Measurements from ENCODE around the gene MBD4.
"Not testable (repeated sequence)": the region's sequence is repeated elsewhere in the genome, so short reads cannot be mapped to it uniquely, and the experiment has no call there.

Gene MBD4

GRCh38 chr3:129403450-129403849, 36.3 kb downstream of the MBD4 start:
- no peak for DNase-seq

DNA sequence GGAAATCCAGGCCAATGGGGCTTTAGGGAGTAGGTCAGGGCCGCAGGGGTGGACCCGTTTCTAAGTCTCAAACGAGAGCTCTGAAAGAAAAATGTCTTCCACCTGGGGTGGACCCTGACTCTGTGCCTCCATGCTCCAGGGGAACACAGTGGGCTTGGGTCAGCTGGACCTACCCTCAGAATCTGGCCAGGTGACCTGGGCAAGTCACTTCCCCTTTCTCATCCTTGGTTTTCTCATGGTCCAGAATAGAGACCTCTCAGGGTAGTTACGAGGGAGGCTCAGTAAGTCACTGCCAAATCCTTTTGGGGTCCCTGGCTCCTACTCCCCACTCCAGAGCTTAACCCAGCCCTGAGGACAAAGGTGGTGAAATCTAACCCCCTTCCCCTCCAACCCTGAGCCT, 37.1 kb downstream of the MBD4 start:
- no peak for DNase-seq

GRCh38 chr3:129402210-129402609, 37.5 kb downstream of the MBD4 start:
- no peak for DNase-seq

DNA sequence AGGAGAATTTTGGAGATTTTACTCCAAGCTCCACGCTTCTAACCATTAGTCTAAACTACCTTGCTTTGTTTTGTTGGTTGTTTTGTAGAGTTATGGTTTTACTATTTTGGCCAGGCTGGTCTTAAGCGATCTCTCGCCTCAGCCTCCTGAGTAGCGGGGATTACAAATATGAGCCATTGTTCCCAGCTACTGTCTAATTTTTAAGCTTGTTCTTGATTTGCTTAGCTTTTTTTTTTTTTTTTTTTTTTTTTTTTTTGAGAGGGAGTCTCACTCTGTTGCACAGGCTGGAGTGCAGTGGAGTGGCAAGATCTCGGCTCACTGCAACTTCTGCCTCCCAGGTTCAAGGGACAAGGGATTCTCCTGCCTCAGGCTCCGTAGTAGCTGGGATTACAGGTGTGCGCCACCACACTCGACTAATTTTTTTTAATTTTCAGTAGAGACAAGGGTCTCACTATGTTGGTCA, 39.8 kb downstream of the MBD4 start:
- no peak for DNase-seq

DNA sequence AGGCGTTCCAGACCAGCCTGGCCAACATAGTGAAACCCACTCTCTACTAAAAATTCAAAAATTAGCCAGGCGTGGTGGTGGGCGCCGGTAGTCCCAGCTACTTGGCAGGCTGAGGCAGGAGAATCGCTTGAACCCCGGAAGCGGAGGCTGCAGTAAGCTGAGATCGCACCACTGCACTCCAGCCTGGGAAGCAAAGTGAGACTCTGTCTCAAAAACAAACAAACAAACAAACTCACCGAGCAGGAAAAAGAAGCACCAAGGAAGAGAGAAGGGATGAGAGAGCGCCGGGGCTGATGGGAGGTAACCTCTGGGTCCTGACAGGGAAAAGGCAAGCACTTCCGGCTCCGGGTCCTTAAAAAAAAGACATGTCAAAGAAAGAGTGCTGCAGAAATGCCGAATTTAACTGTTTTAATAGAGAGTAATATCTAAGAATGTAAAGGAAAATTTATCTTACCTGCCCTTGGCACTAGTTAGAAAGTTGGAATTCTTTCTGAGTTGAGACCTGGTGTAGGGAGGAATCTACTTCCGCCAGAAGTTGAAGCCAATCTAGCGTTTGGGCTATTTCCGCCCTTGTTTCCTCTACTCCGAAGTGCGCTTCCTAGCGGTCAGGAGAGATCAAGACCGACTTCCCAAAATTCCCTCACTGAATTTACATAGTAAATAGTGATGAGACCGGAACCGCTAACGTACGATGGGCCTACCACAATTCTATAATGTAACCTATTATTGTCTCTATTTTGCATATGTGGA, 40.4 kb downstream of the MBD4 start:
- DNase-seq = peak; percentile 98

DNA sequence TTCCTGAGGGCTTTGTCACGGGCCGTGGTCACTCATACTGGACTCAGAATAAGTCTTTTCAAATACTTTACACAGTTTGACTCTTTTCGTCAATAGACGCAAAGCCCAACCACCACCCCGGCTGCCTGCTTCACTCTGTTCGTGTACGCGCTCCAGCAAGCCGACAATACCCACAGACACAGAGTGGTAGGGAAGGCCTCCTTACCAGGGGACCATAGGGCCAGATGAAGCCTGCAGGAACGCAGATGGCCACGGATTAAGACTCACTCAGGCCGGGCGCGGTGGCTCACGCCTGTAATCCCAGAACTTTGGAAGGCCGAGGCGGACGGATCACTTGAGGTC, 41.0 kb downstream of the MBD4 start:
- DNase-seq = peak; percentile 41

DNA sequence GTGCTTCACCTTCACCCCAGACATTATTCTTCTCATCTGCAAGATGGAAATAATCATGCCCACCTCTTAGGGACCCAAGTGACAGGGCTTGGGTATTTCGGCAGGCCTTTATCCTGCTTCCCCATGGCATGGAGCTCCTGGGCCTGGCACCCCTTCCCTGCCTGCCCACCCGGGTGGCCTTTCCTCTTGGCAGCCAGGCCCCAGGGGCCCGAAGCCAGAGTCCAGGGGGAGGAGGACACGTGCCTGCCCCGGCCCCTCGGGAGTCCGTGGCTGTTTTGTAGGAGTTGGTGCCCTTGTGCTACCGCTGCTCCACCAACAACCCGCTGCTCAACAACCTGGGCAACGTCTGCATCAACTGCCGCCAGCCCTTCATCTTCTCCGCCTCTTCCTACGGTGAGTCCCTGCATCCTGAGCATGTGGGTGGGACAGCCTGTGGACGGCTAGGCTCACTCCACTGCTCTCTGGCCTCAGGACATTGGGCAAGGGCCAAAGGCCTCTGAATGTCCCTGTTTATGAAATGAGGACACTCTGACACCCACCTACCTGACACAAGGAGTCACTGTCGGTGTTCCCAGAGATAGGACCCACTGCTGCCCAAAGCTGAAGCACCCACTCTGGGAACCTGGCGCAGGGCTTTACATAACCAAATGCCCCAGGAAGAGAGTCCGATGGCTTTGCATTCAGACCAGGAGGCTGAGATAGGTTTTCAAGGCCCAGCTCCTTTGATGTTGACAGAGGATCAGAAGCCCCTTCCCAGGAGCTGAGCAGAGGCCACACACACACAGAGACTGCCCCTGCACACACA, 45.8 kb downstream of the MBD4 start:
- DNase-seq = not testable (repeated sequence)

DNA sequence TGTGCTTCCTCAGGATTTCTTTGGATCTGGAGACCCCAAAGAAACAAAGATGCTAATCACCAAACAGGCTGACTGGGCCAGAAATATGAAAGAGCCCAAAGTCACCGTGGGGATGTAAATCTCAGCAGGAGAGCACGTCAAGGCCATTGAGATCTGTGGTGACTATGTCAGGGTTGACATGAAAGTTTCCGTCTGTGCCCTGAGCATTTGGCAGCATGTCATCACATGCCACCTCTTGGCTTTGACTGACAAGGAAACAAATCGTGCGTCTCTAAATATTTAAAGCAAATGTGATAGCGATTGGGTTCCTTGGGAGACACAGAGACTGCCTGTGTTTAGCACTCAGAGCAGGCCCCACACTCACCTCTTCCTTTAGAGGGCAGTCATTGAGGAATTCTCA, 46.5 kb downstream of the MBD4 start:
- DNase-seq = no peak

DNA sequence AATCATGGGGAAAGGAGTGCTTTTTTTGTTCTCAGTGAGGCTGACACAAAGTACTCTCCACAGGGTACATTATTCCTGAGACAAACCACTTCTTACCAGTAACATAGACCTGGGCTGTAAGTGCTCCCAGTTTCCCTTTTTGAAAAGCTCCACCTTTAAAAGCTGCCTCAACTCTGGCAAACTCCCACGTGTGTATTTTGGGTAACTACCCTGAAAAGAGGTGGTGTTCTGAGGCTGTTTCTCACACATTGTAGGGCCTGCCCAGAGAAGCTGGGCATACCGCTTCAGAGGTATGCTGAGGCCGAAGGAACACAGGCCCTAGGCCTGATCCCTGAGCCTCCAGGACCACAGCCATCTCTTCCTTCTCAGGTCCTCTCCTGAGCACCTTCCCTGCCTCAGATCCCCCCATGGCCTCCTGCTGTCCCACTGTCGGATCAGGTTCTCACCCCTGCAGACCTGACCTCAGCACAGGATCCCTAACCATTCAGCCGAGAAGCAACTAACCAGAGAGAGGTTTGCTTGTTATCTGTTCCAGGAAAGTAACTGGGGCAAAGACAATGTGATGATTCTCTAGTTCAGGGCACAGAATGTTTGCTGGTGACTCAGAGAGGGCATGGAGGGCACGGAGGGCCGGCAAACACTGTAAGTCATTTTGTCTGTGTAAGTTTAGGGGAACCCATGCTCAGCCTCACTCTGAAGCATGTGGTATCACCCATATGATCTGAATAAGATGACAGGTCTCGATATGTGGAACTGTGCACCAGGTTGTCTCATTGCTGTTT, 47.5 kb downstream of the MBD4 start:
- DNase-seq = not testable (repeated sequence)

- DNase-seq = not testable (repeated sequence)
Measured at GRCh38 chr3:129391583-129391982, 48.2 kb downstream of the MBD4 start.

DNA sequence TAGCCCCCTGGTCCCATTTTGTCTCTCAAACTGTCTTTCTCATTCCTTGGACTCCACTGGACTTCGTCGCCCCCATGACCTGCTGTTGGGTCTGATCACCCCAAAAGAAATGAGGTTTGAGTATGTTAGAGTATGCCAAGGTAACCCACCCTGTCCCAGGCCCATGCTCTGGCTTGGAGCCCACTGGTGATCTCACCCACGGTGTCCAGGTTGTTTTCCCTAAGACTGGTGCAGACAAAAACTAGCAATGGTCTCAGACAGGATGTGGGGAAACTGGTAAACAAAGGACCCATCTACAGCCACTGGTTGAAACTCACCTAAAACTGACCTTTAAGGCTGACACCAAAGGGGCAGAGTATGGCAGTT, 50.2 kb downstream of the MBD4 start:
- DNase-seq = no peak

DNA sequence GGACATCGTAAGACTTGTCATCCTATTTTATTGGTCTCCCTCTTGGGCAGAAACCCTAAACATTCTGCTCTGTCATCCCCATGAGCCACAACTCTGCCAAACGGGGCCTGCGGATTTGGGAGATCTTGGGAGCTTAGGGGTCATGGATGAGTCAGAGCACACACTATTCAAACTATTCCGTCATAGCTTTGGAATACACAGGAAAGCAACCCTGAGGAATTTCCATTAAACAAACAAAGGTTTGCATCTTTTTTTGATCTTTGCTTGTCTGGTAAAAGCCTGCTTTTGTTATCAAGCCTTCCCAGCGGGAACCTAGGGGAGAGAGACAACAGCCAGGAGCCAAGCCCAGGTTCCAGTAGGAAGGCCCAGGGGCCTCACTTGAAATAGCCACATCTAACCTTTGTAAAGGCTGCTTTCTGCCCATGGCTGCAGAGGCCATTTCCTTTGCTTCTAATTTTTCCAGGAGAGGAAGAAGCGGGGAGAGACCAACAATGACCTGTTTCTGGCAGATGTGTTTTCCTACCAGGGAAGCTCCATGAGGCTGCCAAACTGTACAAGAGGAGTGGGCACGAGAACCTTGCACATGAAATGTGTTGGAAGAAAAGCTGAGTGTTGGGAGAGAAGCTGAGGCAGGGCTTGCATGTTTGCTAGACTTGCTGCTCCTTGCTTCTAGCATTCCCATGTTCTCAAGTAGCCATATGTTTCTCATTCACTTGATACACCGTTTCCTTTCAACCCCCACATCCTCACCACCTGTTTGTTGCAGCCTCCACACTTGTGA, 50.8 kb downstream of the MBD4 start:
- DNase-seq = not testable (repeated sequence)

DNA sequence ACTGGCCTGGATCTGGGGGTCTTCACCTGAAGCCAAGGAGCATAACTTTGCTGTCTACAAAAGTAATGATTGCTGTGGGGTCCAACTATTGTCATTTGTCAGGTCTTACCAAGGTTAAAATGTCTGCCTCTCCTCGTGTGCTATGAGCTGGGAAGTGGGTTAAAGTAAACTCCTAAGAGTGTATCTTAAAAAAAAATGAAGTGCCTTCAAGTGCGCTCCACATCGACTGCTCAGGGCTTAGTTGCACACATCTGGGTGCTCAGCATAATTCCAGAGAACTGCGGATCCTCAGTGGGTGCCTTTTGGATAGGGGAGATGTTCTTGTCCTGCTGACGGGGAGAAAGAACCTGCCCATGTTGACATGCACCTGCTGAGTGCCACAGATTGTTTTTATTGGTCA, 52.3 kb downstream of the MBD4 start:
- DNase-seq = no peak

DNA sequence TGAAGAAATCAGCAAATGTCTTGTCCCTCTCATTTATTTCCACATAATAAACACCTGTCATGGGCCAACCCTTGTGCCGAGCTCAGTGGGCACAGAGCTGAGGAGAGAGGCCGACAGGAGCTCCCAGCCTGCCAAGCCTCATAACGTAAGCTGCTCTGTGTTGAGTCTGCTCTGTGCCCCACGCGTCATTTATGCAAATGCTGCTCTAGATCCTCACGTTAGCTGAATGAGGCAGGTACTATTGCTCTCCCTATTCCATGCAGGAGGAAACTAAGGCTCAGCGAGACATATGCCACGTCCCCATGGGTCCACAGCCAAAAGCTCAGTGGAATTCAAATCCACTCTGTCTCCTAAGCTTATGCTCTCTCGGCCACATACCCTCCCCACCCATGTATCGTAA, 52.8 kb downstream of the MBD4 start:
- no peak for DNase-seq

DNA sequence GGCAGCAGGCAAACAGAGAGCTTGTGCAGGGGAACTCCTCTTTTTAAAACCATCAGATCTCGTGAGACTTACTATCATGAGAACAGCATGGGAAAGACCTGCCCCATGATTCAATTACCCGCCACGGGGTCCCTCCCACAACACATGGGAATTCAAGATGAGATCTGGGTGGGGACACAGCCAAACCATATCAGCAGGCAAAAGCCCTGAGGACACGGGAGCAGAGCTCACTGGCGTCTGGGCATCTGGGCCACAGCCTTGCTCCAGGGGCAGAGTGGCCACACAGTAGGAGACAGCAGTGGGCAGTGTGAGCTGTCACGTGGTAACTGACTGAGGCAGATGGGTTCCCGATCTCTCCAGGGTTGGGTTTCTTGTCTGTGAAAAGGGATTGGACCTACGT, 54.2 kb downstream of the MBD4 start:
- DNase-seq = not testable (repeated sequence)

DNA sequence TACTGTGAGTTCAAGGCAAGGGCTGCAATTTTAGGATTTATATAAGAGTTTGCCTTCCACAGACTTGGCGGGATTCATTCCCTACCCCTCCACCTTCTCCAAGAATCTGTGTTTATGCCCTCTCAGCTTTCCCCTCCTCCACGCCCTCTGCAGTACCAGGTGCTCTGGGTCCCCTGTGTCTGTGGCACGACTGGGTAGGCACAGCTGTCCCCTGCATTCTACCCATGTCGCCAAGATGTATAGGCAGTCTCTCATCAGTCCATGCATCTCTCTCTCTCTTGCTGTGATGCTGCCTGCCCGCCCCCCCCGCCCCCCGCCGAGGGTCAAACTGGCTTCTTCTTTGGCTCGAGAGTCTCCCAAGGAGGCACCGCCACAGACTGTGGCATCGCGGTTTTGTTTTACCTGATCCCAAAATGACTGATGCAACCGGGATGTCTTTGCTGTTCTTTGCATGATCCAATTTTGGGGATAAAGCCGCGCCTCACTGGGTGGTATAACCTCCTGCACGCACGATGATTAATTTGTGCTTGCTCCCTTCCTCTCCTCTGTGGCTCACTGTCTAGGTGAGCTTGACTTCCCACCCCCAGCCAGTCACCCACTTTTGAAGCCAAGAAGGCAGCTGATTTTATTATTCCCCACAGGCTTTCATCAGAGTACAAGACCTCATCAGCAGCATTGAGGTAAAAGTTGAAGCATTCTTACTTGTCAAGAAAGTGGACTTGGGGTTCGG, 55.0 kb downstream of the MBD4 start:
- DNase-seq = peak; percentile 70

DNA sequence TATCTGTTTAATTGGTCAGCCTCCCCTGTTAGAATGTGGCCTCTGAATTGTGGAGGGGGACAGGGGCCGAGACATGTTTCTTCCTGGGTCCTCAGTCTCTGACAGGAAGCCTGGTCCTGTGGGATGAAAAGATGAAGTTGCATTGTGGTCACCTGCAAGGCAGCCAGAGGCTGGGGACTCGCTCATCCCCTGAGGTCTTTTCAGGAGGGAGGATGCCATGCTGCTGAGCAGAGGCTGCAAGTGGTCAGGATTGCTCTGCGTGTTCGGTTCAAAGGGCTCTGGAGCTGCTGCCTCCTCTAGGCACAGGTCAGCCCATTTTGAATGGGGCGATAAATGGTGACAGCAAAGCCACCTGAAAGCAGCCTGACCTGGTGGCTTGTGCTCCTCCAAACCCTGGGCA, 55.6 kb downstream of the MBD4 start:
- not testable (repeated sequence) for DNase-seq

DNA sequence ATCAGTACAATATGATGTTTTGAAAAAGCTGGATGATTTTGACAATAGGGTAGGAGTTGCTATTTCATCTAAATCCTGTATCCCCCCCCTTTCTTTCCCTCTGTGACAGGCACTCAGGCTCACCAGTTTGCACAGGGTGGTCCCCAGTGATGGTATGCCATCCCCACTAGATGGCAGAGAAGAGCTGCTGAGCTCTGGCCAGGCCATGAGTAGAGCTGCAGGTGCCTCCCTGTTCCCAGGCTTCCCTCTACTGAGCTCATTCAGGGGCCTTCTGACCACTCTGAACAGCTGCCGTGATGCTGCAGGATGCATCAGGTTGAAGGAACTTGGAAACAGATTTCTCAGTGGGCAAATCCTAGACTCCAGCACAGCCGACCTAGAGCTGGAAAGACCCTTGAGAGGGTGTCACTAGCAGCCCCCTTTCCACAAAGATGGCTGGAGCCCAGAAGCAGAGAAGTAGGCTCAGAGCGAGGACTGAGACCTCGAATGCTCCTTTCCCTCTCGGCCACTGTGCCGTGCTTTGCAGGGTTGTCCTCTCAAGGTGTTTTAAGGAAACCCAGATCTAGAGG, 56.4 kb downstream of the MBD4 start:
- DNase-seq = peak; percentile 84

DNA sequence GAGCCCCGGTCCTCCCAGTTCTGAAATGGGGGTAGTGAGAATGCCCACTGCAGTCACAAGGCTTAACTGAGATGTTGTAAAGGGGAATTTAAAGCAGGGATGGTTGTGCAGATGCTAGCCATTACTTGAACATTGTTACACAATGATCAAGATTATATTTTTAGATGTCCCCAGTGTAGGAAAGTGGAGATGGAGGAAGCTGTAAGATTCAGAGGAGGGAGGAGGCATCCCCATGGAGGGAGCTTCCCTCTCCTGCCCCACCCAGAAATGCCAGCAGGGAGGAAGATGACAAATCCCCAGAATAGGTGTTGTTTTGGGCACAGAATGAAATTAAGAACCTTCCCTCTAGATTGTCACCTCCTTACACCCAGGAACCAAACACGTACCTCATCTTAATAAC, 57.4 kb downstream of the MBD4 start:
- no peak for DNase-seq

Data from NCI-H2171 treated with DMSO at 0.1 percent for 48 hours (cell line).